Activated gamma-delta T cell treated with anti-CD3 and anti-CD28 coated beads, Interleukin-2, amount 50 U/mL, for 16 hours (primary cell): Measurements from ENCODE around the gene MAST1.
"Not testable (repeated sequence)": the region's sequence is repeated elsewhere in the genome, so short reads cannot be mapped to it uniquely, and the experiment has no call there.

Experiments used
- DNase-seq: peaks from one replicate; pipeline ENCODE4 v3.0.0-alpha.2; 2020; ENCODE audit warnings: low read depth

Gene MAST1

GRCh38 chr19:12838182-12838885 is at the start of gene MAST1:
Gene MAST1 (plus strand): TSS chr19:12838515. CDS start chr19:12838573, 58 bp downstream.
- DNase-seq = no peak

- no peak for DNase-seq
Measured at GRCh38 chr19:12788682-12789097, 49.6 kb upstream of the MAST1 start.

DNA sequence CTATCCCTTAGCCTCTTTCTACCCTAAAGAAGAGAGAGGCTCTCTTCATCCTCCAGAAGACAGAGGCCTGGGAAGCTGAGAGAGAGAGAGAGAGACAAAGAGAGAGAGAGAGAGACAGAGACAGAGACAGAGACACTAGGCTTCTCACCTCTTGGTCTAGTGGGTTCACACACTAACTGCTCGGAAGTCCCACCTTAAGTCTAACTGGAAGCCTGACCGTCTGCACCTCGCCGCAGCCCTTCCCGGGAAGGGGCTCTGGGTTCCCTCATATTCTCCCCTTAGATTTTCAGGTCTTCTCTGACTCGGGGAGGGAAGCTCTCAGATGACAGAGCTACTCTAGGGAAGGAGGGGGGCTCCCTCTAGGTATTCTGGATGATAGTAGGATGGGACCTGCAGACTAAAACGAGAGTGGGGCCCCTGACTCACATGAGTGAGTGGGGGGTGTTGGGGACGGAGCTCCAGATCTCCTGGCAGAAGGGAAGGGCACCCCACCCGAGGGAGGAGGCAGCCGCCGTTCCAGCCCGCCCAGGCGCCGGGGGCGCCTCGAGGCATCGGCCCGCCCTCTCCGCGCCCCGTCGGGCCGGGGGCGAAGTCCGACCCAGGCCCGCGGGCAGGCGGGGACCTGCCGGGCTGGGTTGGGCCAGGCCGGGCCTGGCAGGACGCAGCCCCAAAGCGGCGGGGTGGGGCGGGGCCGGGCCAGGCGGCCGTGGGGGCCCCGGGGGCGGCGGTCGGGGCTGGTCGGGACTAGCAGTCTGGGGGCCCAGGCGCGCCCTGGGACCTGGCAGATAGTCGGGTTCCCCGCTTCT is 49.0 kb upstream of the MAST1 start:
- no peak for DNase-seq

DNA sequence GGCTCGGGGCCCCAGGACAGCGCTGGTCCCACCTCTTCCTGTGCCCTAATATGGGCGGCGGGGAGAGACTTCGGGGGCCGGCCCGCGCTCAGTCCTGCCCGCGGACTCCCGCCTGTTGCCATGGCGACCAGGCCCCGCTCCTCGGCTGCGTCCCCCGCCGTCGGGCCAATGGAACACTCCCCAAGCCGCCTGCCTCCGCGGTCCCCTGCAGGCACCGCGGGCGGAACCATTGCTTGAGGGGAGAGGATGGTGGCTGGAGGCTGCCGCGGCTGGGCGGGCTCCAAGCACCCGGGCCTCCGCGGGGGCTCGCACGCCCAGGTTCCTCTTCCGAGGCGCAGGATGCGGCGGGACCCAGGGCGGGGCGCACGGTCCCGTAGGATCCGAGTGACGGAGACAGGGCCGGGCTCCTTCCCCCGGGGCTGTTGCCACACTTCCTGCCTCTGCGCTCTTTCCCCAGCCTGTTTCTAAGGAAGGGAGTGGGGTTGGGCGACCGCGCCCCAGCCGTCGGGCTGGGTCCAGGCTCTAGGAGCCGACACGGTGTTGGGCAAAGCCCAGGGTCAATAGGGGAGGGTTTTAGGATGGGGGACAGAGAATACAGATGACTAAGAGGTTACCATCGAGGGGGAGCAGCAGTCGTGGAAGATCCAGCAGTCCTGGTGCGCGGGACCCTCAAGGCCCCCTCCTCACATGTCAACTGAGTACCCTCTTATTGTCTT is 48.3 kb upstream of the MAST1 start:
- peak; percentile 89 for DNase-seq

DNA sequence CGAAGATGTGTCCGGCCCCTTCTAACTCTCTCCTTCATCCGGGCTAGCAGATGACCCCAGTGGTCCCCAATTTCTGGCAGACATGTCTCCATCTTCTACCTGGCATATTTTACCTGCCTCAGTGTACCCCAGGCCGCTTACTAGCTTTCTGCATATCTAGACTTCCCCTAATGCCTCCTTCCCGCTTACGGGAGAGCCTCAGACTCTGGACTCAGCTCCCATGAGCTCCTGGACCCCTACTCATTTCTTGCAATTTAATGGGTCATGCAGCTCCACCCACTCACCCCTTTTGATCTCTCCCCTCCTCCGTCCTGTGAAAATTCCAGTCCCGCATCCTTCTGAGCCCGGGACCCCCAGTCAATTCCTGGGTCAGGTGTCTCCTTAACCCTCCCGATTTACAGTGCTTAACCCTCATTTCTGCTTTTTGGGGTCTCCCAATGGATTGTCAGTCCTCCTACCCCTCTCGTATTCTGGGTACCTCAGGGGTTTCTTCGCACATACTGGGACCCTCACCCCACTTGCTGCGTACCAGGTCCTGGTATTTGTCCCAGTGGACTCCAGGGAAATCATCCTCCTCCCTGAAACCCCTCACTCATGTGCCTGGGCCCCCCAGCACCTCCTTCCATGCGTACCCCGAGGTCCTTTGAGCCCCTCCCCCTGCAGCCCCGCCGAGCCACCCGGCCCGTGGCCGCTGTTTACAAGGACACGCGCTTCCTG is 47.5 kb upstream of the MAST1 start:
- no peak for DNase-seq

- peak; percentile 93 for DNase-seq
Measured at GRCh38 chr19:12791345-12792050, 46.8 kb upstream of the MAST1 start, which contains the start of gene JUNB. Gene JUNB (plus strand): TSS chr19:12791486. CDS start chr19:12791772, 286 bp downstream.

GRCh38 chr19:12792051-12792852 is 46.1 kb upstream of the MAST1 start:
- peak; percentile 57 for DNase-seq

DNA sequence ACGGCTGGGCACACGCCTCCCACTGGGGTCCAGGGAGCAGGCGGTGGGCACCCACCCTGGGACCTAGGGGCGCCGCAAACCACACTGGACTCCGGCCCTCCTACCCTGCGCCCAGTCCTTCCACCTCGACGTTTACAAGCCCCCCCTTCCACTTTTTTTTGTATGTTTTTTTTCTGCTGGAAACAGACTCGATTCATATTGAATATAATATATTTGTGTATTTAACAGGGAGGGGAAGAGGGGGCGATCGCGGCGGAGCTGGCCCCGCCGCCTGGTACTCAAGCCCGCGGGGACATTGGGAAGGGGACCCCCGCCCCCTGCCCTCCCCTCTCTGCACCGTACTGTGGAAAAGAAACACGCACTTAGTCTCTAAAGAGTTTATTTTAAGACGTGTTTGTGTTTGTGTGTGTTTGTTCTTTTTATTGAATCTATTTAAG is 45.4 kb upstream of the MAST1 start:
- no peak for DNase-seq

- peak; percentile 87 for DNase-seq
Measured at GRCh38 chr19:12793290-12794195, 44.8 kb upstream of the MAST1 start.

GRCh38 chr19:12794196-12794941 is 43.9 kb upstream of the MAST1 start:
- DNase-seq = no peak

- DNase-seq = no peak
Measured at GRCh38 chr19:12794971-12795381, 43.3 kb upstream of the MAST1 start.

GRCh38 chr19:12796146-12797071 is 41.9 kb upstream of the MAST1 start:
- peak; percentile 65 for DNase-seq

DNA sequence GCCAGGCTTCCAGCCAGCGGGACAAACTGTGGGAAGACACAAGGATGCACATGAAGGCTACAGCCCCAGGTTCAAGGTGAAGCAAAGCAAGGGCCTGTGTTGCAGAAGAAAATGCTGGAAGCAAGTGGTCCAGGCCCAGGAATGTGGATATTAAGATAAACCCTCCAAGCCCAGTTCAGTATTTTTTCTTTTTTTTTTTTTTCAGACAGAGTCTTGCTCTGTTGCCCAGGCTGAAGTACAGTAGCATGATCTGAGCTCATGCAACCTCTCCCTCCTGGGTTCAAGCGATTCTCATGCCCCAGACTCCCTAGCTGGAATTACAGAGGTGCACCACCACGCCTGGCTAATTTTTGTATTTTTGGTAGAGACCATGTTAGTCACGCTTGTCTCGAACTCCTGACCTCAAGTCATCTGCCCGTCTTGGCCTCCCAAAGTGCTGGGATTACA is 41.2 kb upstream of the MAST1 start:
- DNase-seq = no peak

GRCh38 chr19:12797607-12798006 is 40.7 kb upstream of the MAST1 start:
- DNase-seq = not testable (repeated sequence)

- DNase-seq = no peak
Measured at GRCh38 chr19:12799742-12800465, 38.4 kb upstream of the MAST1 start.

- no peak for DNase-seq
Measured at GRCh38 chr19:12800466-12800770, 37.9 kb upstream of the MAST1 start.

- no peak for DNase-seq
Measured at GRCh38 chr19:12800923-12801465, 37.3 kb upstream of the MAST1 start.
